CD4-positive, alpha-beta T cell treated with Interleukin-21 for 1 hour (primary cell): ENCODE results near the gene ISOC2.
"Not testable (repeated sequence)": the region's sequence is repeated elsewhere in the genome, so short reads cannot be mapped to it uniquely, and the experiment has no call there.

Experiments used
- DNase-seq: peaks from one replicate; pipeline ENCODE4 v3.0.0-alpha.2; 2020

Gene ISOC2

DNA sequence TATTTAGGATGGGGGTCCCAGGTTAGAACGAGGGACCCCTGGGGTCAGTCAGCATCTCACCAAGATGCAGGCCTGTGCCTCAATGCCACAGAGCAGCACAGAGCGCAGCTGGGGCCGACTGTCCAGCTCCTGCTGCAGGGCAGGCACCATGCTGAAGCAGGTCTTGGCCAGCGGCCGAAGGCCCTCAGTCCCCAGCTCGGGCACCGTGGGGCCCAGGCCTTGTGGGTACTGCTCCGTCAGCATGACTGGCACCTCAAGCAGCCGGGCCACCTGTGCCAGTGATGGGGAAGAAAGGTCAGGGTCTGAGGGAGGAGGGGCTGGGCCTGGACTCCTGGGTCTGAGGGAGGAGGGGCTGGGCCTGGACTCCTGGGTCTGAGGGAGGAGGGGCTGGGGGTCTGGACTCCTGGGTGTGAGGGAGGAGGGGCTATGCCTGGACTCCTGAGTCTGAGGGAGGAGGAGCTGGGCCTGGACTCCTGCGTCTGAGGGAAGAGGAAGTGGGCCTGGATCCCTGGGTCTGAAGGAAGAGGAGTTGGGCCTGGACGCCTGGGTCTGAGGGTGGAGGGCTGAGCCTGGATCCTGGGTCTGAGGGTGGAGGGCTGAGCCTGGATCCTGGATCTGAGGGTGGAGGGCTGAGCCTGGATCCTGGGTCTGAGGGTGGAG is 5.7 kb downstream of the ISOC2 start:
- no peak for DNase-seq

- DNase-seq = peak; percentile 52
These were observed 6.6 kb downstream of the ISOC2 start for GRCh38 chr19:55454787-55455243.

DNA sequence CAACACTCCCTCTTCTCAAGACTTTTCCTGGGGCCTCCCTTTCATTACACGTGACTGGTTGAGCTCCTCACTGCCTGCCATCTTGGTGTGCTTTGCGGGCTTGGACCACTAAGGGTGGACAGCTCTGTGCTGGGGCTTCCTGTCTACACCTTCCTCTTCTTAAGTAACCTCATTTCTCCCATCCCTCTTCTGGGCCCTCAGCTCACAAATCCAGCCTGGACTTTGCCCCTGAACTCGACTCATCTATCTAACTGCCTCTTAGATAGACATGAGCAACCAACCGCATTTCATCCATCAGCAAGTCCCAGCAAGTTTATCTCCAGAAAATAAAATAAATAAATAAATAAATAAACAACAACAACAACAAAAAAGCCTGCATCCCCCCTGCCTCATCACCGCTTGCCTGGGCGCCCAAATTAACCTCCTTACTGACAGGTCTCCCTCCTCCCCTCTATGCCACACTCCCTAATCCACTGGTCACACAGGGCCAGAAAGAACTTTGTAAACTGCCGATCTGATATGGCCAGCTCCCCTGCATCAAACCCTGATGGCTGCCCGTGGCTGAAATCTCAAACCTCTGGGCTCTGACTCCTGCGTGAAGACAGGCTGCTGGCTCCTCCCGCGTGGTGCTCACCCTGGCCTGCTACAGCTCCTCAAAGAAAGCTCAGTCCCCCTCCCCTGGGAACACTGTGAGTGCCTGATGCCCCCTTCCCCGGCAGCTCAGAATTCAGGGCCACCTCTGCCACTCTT is 7.8 kb downstream of the ISOC2 start:
- no peak for DNase-seq

- DNase-seq = peak; percentile 57
These were observed 8.6 kb downstream of the ISOC2 start for GRCh38 chr19:55452749-55453346.

GRCh38 chr19:55451965-55452748 is 9.3 kb downstream of the ISOC2 start:
- DNase-seq = peak; percentile 47

- peak; percentile 29 for DNase-seq
These were observed 10.1 kb downstream of the ISOC2 start for GRCh38 chr19:55451163-55451964.

DNA sequence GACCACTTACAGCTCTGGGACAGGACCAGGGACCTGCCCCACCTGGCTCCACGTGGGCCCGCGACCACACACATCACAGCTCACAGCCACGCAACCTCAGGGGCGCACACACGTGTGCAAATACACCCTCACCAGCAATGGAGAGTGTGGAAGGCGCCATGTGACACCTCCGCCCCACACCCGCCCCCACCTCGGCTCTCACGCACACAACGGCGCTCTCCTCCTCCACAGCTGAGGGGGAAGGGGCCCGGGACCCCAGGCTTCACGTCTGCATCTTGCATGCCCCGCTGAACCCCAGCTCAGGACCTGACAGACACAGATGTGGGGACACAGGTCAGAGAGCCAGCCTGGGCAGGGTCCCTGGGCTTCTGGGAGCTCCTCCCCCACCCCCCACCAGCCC is 12.0 kb downstream of the ISOC2 start:
- DNase-seq = no peak

DNA sequence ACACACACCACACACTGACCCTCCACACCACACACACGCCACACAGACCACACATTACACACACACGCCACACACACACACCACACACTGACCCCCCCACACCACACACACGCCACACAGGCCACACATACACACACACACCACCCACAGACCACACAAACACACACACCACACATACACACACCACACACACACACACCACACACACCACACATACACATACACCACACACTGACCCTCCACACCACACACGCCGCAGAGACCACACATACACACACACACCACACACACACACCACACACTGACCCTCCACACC is 13.3 kb downstream of the ISOC2 start:
- DNase-seq = not testable (repeated sequence)

DNA sequence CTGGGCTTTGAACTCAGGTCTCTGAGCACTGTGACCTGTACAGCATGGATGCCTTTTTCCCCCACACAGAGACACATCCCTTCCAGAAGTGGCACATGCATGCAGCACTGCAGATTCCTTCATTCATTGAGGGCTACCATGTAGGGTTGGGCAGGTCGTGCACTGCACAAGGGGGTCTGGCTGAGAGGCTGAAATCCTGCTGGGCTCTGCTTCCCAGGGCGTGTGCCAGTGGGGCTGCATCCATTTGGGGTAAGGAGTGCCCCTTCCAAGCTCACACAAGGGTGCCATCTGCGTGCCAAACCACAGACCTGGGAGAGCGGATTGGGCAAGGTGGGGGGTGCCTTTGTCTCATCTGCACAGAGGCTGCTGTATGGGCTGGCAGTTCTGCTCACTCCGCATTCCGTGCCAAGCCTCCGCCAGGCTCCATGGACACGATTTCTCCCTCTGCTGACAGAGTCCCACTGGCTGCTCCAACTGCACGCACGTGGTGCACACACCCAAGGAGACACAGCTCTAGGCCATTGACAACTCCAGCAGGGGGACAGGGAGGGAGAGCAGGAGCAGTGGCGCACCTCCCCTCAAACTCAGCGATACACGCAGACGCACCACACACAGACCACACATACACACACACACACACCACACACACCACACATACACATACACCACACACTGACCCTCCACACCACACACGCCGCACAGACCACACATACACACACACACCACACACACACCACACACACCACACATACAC is 13.8 kb downstream of the ISOC2 start:
- no peak for DNase-seq

DNA sequence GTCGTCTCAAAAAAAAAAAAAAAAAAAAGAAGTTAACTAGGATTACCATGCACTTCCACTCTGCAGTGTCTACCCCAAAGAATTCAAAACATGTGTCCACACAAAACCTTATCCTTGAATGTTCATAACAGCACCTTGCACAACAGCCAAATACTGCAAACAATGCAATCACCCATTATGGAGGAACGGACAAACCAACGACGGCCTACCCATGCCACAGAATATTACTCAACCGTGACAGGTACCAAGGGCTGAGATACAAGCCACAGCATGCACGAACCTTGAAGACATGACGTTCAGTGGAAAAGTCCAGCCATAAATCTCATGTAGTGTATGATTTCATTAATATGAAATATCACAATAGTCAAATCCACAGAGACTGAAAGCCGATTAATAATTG is 15.4 kb downstream of the ISOC2 start:
- no peak for DNase-seq

DNA sequence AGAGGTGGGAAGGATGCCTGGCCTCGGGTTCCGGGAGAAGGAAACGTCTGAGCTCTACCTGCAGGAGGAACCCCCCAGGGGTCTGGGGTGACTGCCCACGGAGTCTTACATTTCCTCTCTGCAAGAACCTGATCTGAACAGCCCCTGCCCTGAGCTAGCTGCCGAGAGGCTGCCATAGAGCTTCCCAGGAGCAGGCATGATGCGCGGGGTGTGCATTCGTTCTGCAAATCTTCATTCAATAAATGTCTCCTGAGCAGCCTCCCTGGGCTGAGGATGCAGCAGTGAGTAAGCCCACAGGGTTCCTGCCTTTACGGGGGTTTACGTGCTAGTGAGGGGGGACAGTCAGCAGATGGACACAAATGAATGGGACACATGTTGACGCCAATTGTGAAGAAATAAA is 16.8 kb downstream of the ISOC2 start:
- DNase-seq = no peak

DNA sequence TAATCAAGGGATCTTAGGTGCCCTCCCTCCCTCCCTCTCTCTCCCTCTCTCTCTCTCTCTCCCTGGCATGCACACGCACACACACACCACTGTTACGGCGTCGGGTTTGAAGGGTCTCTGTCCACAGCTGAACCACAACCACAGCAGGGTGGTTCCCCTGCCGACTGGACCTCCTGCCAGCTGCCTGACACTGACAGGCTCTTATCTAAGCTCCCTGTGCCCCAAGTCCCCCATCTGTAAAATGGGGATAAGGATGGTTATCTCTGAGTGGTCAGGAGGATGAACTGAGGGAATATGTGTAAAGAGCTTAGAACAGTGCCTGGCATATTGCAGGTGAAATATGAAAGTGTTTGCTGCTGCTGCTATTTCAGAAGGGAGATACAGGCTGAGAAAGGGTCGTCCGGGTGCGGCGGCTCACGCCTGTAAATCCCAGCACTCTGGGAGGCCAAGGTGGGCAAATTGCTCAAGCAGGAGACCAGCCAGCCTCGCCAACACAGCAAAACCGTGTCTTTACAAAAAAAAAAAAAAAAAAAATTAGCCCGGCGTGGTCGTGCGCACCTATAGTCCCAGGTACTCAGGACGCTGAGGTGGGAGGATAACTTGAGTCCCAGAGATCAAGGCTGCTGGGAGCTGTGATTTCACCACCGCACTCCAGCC is 17.5 kb downstream of the ISOC2 start:
- no peak for DNase-seq

DNA sequence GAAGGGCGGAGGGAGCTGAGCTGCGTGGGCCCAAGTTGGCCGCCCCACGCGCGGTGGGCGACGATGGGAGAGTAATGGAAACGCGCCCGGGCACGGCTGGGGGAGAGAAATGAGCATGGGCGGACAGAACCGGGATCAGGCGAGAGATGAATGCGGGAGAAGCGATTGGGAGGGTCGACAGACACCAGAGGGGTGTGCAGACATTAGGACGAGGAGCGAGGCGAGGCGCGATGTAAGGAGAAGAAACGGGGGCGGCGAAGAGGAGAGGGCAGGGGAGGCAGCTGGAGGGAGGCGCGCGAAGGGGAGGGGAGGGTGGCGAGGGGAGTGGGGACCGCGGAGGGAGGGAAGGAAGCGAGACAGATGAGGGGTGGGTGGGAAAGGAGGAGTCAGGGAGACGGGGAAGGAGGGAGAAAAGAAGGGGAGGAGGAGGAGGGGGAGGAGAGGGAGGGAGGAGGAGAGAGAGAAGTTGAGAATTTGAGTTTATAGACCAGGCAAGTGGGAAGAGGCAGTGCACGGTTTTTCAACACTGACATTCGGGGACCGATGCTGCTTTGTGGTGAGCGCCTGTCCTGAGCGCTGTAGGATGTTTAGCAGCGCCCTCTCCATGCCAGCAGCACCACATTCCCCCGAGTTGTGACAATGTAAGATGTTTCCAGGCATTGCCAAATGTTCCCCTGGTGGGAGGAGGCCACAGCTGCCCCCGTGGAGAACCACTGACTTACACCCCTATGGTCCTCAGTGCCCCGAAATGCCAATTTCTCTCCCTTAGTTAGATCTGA is 18.2 kb downstream of the ISOC2 start, which contains the start of gene SHISA7:
Gene SHISA7, minus strand, starts transcription at position 256 of the 779 bp plus-strand sequence. CDS start 437 bp downstream, outside the sequence.
- DNase-seq = no peak

DNA sequence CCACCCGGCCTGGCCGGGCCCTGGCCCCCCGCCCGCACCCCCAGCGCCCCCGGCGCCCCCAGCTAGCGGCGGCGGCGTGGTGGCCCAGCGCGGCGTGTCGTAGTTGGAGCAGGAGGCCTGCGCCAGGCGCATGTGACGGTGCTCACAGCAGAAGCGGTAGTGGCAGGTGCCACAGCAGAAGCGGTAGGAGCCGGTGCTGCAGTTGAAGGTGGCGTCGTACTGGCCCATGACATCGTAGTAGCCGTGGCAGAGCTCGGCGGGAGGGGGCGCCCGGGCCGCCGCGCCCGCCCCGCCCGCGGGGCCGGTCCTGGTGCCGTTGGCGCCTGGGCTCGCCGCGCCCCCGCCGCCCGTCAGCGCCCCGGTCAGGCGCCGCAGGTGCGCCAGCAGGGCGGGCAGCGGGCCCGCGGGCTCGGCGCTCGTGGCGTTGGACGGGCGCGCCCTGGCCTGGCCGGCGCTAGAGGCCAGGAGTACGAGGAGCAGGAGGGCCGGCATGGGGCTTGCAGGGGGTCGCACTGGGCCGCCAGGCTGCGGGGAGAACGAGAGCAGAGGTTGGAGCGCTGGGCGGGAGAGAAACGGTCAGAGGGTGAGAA is 19.0 kb downstream of the ISOC2 start:
- no peak for DNase-seq

GRCh38 chr19:55441692-55442321 is 19.6 kb downstream of the ISOC2 start:
- DNase-seq = no peak

DNA sequence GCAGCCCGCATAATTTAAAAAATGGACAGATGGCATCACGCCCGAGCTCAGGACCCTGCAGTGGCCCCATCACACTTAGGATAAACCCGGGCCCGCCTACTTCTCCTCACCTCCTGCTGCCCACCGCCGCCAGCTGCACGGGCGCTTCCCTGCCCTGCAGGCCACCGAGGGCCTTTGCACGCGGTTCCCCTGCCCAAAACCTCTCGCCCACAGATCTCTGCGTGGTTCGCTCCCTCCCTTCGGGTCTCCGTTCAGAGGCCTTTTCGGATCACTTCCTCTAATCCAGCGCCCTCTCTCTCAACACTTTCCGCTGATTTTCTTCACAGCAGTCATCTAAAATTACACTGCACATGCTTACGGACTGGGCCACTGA is 20.1 kb downstream of the ISOC2 start:
- no peak for DNase-seq

DNA sequence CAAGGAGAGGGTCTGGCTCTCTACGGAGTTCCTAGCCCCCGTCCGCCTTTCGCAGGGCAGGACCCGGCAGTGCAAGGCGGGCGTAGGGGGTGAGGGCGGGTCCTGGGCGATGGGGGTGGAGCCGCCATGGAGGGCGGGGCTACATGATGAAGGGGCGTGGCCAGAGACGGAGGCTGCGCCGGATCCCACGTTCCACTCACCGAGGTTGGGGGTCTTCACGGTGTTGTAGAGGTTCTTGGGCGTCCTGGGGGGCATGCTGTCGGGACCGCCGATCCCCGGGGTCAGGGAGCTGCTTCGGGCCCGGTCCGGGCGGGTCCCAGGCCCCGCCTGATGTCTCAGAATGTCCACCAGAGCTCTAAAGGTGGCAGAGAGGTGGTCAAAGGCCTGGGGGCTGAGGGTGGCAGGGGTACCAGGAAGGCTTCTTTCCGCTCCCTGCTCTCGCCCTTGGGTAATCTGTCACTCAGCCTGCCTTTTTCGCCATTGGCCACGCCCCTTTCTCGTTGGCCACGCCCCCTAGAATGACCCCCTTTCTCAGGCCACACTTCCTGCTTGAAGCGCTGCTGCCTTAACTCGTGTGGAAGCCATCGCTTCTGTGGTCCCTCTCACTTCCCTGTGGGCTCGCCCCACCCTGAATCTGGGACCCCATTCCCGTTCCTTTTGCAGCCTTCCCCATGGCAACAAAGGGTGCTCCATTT is 20.9 kb downstream of the ISOC2 start:
- no peak for DNase-seq

DNA sequence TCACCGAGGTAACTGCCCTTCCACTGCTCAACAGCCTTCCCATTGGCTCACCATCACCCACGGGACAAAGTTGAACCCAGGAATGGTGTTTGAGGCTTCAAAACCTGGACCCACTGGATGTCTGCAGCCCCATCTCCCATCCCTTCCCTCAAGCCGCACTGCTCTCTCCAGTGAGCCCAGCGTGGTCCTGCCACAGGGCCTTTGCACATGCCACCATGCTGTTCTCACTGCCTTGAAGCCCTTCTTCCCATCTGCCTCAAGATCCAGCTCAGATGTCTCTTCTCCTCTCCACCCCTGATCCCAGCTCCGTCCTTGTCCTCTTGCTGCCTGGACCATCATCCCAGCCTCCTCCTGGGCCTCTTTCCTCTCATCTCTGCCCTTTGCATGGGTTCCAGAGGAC is 22.4 kb downstream of the ISOC2 start:
- DNase-seq = no peak

DNA sequence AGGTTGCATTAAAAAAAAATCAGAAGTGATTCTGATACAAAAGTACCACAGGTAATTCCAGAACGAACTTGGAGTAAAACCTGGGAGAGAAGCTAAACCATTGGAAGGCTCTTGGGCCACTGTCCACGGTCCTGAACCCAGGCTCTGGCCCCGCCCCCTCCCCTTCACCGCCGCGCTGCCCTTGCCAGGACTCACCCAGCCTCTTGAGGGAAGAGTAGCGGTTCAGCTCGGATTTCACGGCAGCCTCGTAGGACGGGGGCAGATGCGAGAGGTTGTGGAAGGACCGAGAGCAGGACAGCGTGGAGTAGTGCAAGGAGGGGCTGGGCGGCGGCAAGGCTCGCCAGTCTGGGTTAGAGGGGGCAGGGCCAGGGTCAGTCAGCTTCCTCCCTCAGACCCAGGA is 24.0 kb downstream of the ISOC2 start:
- DNase-seq = peak; percentile 17
